H9 (cell line): Measurements from ENCODE around the gene ZNF678. TPM values are rescaled to one million over a fixed set of nuclear protein-coding genes. Genes with fewer than 3 reads are reported as not detected.

Experiments used
- DNase-seq: peaks from one replicate; pipeline ENCODE4 v3.0.0-alpha.2; 2017
- H2AFZ ChIP-seq: one replicate; pipeline ENCODE4 v1.6.1; 2013; ENCODE audit warnings: mild to moderate bottlenecking, low read length, control low read depth, moderate library complexity
- H2AK5ac ChIP-seq: 2 replicates; pipeline ENCODE4 v1.6.1; 2013; ENCODE audit warnings: low read length, control low read depth, mixed read lengths; ENCODE audit not compliant: insufficient read length
- H2BK120ac ChIP-seq: one replicate; pipeline ENCODE4 v1.6.1; 2013; ENCODE audit warnings: low read depth, mild to moderate bottlenecking, low read length, control low read depth, inconsistent platforms; ENCODE audit not compliant: poor library complexity, severe bottlenecking
- H2BK12ac ChIP-seq: 2 replicates; pipeline ENCODE4 v1.6.1; 2013; ENCODE audit warnings: low read length, control low read depth, mixed read lengths, low read depth; ENCODE audit not compliant: insufficient read length
- H2BK15ac ChIP-seq: 2 replicates; pipeline ENCODE4 v1.6.1; 2013; ENCODE audit warnings: low read depth, low read length, control low read depth
- H2BK20ac ChIP-seq: one replicate; pipeline ENCODE4 v1.6.1; 2013; ENCODE audit warnings: low read depth, mild to moderate bottlenecking, low read length, control low read depth, inconsistent platforms; ENCODE audit not compliant: poor library complexity, severe bottlenecking
- H2BK5ac ChIP-seq: 2 replicates; pipeline ENCODE4 v1.6.1; 2013; ENCODE audit warnings: low read length, control low read depth, mixed read lengths; ENCODE audit not compliant: insufficient read length
- H3K14ac ChIP-seq: 2 replicates; pipeline ENCODE4 v1.6.1; 2013; ENCODE audit warnings: low read length, control low read depth; ENCODE audit not compliant: insufficient read depth
- H3K18ac ChIP-seq: 2 replicates; pipeline ENCODE4 v1.6.1; 2013; ENCODE audit warnings: low read depth, mild to moderate bottlenecking, mixed read lengths, low read length, control low read depth; ENCODE audit not compliant: insufficient read length
- H3K23ac ChIP-seq: 2 replicates; pipeline ENCODE4 v1.6.1; 2013; ENCODE audit warnings: low read length, control low read depth, mixed read lengths, low read depth; ENCODE audit not compliant: insufficient read length
- H3K23me2 ChIP-seq: 2 replicates; pipeline ENCODE4 v1.6.1; 2013; ENCODE audit warnings: low read depth, mild to moderate bottlenecking, mixed read lengths, low read length, control low read depth; ENCODE audit not compliant: insufficient read length, poor library complexity, severe bottlenecking
- H3K27ac ChIP-seq: 2 replicates; pipeline ENCODE4 v1.5.1; 2013; ENCODE audit warnings: low read length, control low read depth, mixed read lengths, low read depth; ENCODE audit not compliant: insufficient read length
- H3K27me3 ChIP-seq: 2 replicates; pipeline ENCODE4 v1.6.1; 2013; ENCODE audit warnings: low read length, control low read depth, inconsistent platforms; ENCODE audit not compliant: insufficient read depth
- H3K4ac ChIP-seq: 2 replicates; pipeline ENCODE4 v1.6.1; 2013; ENCODE audit warnings: low read depth, mild to moderate bottlenecking, control low read depth, inconsistent platforms, low read length, moderate library complexity
- H3K4me1 ChIP-seq: 2 replicates; pipeline ENCODE4 v1.6.1; 2013; ENCODE audit warnings: low read length, control low read depth, inconsistent platforms; ENCODE audit not compliant: insufficient read depth
- H3K4me2 ChIP-seq: 2 replicates; pipeline ENCODE4 v1.6.1; 2013; ENCODE audit warnings: low read length, control low read depth, mixed read lengths; ENCODE audit not compliant: insufficient read length, insufficient read depth
- H3K56ac ChIP-seq: 2 replicates; pipeline ENCODE4 v1.6.1; 2013; ENCODE audit warnings: low read depth, mild to moderate bottlenecking, mixed read lengths, low read length, control low read depth; ENCODE audit not compliant: insufficient read length
- H3K79me1 ChIP-seq: 2 replicates; pipeline ENCODE4 v1.6.1; 2013; ENCODE audit warnings: low read depth, mild to moderate bottlenecking, moderate library complexity, low read length, control low read depth, inconsistent platforms; ENCODE audit not compliant: insufficient read depth, poor library complexity, severe bottlenecking
- H3K79me2 ChIP-seq: 2 replicates; pipeline ENCODE4 v1.6.1; 2013; ENCODE audit warnings: low read length, control low read depth, inconsistent platforms; ENCODE audit not compliant: insufficient read depth
- H3K9ac ChIP-seq: 2 replicates; pipeline ENCODE4 v1.6.1; 2013; ENCODE audit warnings: low read length, control low read depth, mixed read lengths; ENCODE audit not compliant: insufficient read length; ENCODE audit errors: extremely low read depth
- H3K9me3 ChIP-seq: one replicate; pipeline ENCODE4 v1.6.1; 2013; ENCODE audit warnings: low read depth, low read length, inconsistent platforms; ENCODE audit not compliant: control insufficient read depth
- H3T11ph ChIP-seq: one replicate; pipeline ENCODE4 v1.6.1; 2013; ENCODE audit warnings: mild to moderate bottlenecking, low read length, control low read depth, inconsistent platforms
- H4K20me1 ChIP-seq: one replicate; pipeline ENCODE4 v1.6.1; 2013; ENCODE audit not compliant: control insufficient read depth, insufficient read length, insufficient read depth
- H4K5ac ChIP-seq: 2 replicates; pipeline ENCODE4 v1.6.1; 2013; ENCODE audit warnings: low read depth, mild to moderate bottlenecking, mixed read lengths, low read length, control low read depth; ENCODE audit not compliant: insufficient read length
- H4K8ac ChIP-seq: replicated peaks from 2 replicates; pipeline ENCODE4 v1.6.1; 2013; ENCODE audit warnings: low read length, control low read depth, mixed read lengths, low read depth; ENCODE audit not compliant: insufficient read length
- H4K91ac ChIP-seq: 2 replicates; pipeline ENCODE4 v1.6.1; 2013; ENCODE audit warnings: low read depth, mild to moderate bottlenecking, moderate library complexity, mixed read lengths, low read length, control low read depth; ENCODE audit not compliant: insufficient read length
- H3K27ac Mint-ChIP-seq, 3 experiments: 2 replicates in 2 of 3; 3 replicates in 1 of 3; pipeline ENCODE4 v1.8.0; 2020 to 2021; ENCODE audit warnings: mixed read lengths in 3 of 3, mild to moderate bottlenecking in 1 of 3, moderate library complexity in 1 of 3
- H3K27me3 Mint-ChIP-seq: 2 replicates; pipeline ENCODE4 v1.8.0; 2021; ENCODE audit warnings: low read depth, mild to moderate bottlenecking, moderate library complexity, mixed read lengths
- H3K36me3 Mint-ChIP-seq, 3 experiments: 2 replicates in 2 of 3; 3 replicates in 1 of 3; pipeline ENCODE4 v1.8.0; 2020 to 2021; ENCODE audit warnings: low read depth in 3 of 3, mixed read lengths in 3 of 3; ENCODE audit not compliant: insufficient read depth in 1 of 3
- H3K4me1 Mint-ChIP-seq, 2 experiments: 2 replicates each; pipeline ENCODE4 v1.8.0; 2020; ENCODE audit warnings: mixed read lengths in 2 of 2
- H3K4me3 Mint-ChIP-seq, 2 experiments: 2 replicates in 1 of 2; 3 replicates in 1 of 2; pipeline ENCODE4 v1.8.0; 2020 to 2021; ENCODE audit warnings: mild to moderate bottlenecking in 2 of 2, mixed read lengths in 2 of 2, moderate library complexity in 1 of 2
- H3K9me3 Mint-ChIP-seq, 2 experiments: 2 replicates in 1 of 2; 3 replicates in 1 of 2; pipeline ENCODE4 v1.8.0; 2020; ENCODE audit warnings: mild to moderate bottlenecking in 2 of 2, mixed read lengths in 2 of 2, moderate library complexity in 1 of 2
- WGBS: extraction: QIAGEN DNeasy Blood & Tissue Kit; methylation state at CpG from one replicate; pipeline ENCODE4 v1.1.7; 2013; ENCODE audit warnings: missing lambda C conversion rate, low lambda C conversion rate, mixed read lengths; ENCODE audit not compliant: insufficient read length; ENCODE audit errors: extremely low coverage; 5-methylcytosine and 5-hydroxymethylcytosine counted together
- total RNA-seq: library from RNA; stranded (reverse); gene quantifications from 2 replicates; pipeline ENCODE4 v1.2.1, GENCODE V29; 2021
- TF ChIP-seq, protein P1 (sequence below): fragments of 200-600 bp; sonication (generic); conservative IDR thresholded peaks from 3 replicates; pipeline ENCODE4 v1.8.0; 2021; ENCODE audit warnings: antibody characterized with exemption, mild to moderate bottlenecking

ZNF678 gene
- total RNA-seq, 1 experiment from 2014 or later = 25.3 TPM

DNA sequence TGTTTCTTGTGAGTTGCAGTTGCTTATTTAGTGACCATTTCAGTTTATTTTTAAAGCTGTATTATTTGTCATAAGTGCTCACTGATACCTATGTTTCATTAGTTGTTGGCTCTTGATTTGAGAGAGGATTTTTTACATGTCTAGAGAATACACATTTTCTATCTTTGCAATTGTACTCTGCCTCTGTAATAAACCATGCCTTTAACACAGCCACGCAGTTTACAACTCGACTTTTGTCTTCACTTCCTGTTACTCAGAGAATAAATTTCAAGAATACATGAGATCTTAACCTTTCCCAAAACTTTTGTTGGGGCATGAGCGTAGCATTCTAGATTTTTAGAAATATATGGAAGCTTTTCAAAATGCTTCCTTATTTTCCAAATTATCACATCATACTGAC is 14.9 kb upstream of the ZNF678 start:
- Histone ChIP-seq H2AK5ac (no peak overlapping the region), H3K23ac (no peak overlapping the region), H4K5ac (no peak overlapping the region), H2AFZ (no peak overlapping the region), H3K4me2 (no peak overlapping the region), H4K8ac (no peak overlapping the region), H2BK120ac (no peak overlapping the region), H2BK5ac (no peak overlapping the region), H2BK20ac (no peak overlapping the region), H4K91ac (no peak overlapping the region), H3K9ac (no peak overlapping the region), H2BK12ac (no peak overlapping the region), H3K79me1 (no peaks in the 10 kb centered on the region), H3K56ac (no peak overlapping the region), H3K4ac (no peak overlapping the region), H3K23me2 (peaks cover 9% of the 10 kb centered on the region), H3T11ph (no peak overlapping the region), H4K20me1 (no peaks in the 10 kb centered on the region), H3K27ac (no peak overlapping the region), H3K9me3 (no peaks in the 10 kb centered on the region), H2BK15ac (no peak overlapping the region), H3K18ac (no peak overlapping the region), H3K4me1 (no peaks in the 10 kb centered on the region), H3K79me2 (no peaks in the 10 kb centered on the region), H3K14ac (no peak overlapping the region), H3K27me3 (no peaks in the 10 kb centered on the region)
- H3K9me3 Mint-ChIP-seq = peaks cover 32 to 37% of the 10 kb centered on the region in 2 experiments
- no peak overlapping the region for H3K27ac Mint-ChIP-seq
- no CpG with 5 or more reads among the region's 3 CpGs for WGBS
- H3K27me3 Mint-ChIP-seq = peaks cover 17% of the 10 kb centered on the region
- peaks cover 4 to 13% (median 5%) of the 10 kb centered on the region in 3 experiments; a peak in 5 of 7 replicates for H3K36me3 Mint-ChIP-seq
- H3K4me1 Mint-ChIP-seq = no peaks in the 10 kb centered on the region
- TF ChIP-seq, protein P1, sequence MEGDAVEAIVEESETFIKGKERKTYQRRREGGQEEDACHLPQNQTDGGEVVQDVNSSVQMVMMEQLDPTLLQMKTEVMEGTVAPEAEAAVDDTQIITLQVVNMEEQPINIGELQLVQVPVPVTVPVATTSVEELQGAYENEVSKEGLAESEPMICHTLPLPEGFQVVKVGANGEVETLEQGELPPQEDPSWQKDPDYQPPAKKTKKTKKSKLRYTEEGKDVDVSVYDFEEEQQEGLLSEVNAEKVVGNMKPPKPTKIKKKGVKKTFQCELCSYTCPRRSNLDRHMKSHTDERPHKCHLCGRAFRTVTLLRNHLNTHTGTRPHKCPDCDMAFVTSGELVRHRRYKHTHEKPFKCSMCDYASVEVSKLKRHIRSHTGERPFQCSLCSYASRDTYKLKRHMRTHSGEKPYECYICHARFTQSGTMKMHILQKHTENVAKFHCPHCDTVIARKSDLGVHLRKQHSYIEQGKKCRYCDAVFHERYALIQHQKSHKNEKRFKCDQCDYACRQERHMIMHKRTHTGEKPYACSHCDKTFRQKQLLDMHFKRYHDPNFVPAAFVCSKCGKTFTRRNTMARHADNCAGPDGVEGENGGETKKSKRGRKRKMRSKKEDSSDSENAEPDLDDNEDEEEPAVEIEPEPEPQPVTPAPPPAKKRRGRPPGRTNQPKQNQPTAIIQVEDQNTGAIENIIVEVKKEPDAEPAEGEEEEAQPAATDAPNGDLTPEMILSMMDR = no peak
- no peak overlapping the region; a peak in 1 of 5 replicates for H3K4me3 Mint-ChIP-seq
- no peak for DNase-seq
